OCI-M1 (cell line): ENCODE measurements around the gene SNAP23.

Experiments used
- DNase-seq: peaks from one replicate; lab custom pipeline; 2025; lab: John Stamatoyannopoulos, UW

SNAP23 gene

GRCh38 chr15:42495361-42496212 is at the start of gene SNAP23:
Gene SNAP23 (plus strand): TSS chr15:42495634. CDS start chr15:42511847, 16,213 bp downstream.
- DNase-seq: peak; percentile 93

GRCh38 chr15:42447599-42447998 is 47.8 kb upstream of the SNAP23 start:
- DNase-seq: no peak

DNA sequence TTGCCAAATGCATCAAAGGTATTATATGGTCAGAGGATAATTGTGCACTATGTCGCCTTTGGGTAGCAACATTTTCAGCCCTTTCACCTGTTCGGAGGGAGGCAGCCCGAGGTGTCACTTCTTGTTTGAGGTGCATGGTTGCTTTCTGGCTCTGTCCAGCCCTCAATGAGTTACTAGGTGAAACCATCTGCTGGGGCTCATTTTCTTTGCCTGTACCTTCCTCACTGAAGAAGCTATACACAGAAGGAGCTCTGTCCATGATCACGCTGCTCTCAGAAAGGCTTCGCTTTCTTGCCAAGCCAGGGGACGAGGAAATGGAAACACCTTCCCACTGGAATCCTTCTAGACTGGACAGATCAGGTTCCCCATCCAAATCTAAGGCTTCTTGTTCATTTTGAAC is 47.2 kb upstream of the SNAP23 start:
- no peak for DNase-seq

GRCh38 chr15:42449770-42450424 is 45.5 kb upstream of the SNAP23 start:
- no peak for DNase-seq

DNA sequence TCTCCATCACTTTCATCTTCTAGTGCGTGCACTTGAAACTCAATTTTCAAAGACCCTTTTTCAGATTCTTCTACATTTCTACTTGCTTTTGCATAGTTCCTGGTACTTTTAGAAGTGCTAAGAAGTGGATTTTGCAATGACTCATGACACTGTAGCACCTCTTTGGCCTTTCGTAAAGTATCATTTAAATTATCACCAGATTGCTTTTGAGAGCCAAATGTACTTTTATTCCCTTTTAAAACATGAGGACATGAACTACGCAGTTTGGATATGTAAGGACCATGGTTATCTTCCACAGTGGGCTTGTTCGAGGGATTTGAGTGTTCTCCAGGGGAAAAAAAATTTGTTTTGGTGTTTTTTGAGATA is 45.0 kb upstream of the SNAP23 start:
- DNase-seq: no peak

DNA sequence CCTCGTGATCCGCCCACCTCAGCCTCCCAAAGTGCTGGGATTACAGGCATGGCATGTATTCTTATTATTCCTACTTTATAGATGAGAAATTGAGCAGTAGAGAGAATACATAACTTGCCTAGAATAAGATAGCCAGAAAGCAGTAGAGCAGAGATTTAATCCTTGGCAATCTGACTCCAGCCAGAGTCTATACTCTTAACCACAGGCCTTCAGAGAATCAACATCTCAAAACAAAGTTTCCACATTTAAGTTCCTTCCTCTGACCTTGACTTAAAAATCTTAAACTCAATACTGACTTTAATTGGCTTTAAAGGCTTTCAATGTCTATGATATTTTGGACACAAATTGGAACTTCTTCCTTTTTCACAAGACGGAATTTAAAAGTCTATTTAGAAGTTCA is 41.6 kb upstream of the SNAP23 start:
- no peak for DNase-seq

DNA sequence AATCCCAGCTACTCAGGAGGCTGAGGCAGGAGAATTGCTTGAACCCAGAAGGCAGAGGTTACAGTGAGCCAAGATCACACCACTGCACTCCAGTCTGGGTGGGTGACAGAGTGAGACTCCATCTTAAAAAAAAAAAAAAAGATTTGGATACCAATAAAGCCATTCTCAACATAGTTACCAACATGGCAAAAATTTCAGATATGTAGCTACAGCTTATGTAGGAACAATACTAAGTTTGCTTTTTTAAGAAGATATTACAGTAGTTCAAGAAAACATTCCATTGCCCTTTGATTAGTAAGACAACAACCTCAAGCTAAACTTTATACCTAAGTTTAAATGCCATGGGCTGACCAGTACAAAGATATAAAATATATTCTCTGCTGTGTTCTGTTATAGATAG is 38.9 kb upstream of the SNAP23 start:
- DNase-seq: no peak

- DNase-seq: no peak
These were observed 38.5 kb upstream of the SNAP23 start for GRCh38 chr15:42456971-42457370.

DNA sequence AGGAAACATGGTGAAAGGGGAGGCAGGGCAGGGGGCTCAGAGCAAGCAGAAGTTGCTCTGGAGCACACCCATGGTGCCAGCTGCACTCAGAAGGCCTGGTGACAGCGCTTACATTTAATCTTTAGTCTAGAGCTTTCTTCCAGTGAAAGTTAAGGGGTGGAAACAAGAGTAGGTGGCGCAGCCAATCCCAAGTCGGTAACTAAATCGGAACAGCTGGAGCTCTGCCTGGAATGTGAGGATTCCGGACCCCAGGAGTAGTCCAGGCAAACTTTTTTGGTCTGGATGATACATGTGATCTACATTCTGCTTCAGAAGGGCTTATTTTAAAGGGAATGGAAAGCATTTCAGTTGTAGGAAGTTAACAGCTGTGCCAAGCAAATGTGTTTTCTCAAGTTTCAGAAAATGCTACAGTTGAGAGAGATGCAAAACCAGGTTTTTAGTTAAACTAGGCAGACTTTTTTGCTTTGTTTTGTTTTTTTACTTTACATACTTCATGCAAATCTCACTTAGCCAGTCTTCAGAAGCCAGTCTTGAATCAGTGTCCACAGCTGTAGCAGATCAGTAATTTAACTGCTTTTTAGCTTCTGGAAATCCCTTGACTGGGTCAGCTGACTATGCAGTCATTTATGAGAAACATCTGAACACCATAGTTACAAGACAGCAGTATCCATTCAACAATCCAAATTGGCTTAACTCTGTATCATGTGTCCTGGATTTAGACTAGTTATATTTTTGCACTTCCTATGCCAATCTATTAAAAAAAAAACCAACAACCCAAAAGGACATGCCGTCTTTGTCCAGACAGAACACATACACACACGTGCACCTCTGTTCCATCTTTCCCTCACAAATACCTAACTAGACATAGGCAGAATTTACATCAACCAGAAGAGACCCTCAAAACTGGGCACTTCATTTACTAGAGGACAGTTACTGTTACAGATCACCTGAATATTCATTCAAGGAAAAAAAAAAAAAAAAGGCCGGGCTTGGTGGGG is 37.7 kb upstream of the SNAP23 start:
- no peak for DNase-seq

DNA sequence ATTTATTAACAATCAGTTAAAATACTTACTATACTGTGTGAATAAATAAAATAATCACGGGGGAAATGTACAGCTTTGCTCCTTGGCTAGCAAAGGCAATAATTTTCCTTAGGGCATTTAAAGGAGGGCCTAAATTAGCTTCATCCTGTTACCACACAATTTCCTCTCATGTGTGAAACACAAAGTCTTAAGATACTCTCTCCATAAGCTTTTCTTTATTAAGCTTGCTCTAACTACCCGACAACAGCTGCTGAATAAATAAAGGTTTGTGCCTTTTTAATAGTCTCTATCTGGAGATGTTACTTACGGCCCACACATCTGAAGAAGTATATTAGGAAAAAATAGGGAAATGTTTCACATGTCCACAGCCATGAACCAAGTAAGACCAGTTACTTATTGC is 34.2 kb upstream of the SNAP23 start:
- DNase-seq: no peak

- no peak for DNase-seq
These were observed 29.7 kb upstream of the SNAP23 start for GRCh38 chr15:42465520-42466259.

- no peak for DNase-seq
These were observed 24.4 kb upstream of the SNAP23 start for GRCh38 chr15:42471002-42471401.

DNA sequence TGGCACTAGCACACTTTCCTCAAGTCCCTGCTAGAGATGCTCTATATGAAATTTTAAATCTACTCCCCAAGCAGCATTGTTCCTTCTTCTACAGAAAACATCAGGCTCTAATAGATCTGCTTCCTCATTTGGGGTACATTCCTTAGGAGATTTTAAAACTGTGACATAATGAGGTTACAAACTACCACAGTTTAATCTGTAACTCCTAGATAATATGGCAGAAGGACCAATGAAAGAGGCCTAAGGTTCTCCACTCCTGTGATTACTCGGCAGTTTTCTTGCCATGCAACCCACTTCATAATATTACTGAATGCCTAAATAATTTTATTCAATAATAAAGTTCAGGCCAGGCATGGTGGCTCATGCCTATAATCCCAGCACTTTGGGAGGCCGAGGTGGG is 20.6 kb upstream of the SNAP23 start:
- DNase-seq: peak; percentile 56

DNA sequence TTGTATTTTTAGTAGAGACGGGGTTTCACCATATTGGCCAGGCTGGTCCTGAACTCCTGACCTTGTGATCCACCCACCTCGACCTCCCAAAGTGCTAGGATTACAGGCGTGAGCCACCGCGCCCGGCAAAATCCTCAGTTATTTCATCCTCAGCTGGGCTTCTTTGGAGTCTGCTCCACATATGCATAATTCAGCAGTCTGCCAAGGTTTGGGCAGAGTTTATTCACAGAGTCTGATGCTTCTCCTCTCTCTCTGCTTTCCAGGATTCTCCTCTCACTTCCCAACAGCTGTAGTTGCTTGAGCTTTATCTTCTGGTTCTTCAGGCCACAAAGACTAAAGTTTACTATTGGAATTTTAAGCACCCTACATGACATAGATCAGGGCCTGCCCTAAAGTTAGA is 12.7 kb upstream of the SNAP23 start:
- no peak for DNase-seq

- DNase-seq: no peak
These were observed 11.8 kb upstream of the SNAP23 start for GRCh38 chr15:42483677-42484076.

GRCh38 chr15:42490291-42490670 is 5.2 kb upstream of the SNAP23 start:
- DNase-seq: peak; percentile 62

DNA sequence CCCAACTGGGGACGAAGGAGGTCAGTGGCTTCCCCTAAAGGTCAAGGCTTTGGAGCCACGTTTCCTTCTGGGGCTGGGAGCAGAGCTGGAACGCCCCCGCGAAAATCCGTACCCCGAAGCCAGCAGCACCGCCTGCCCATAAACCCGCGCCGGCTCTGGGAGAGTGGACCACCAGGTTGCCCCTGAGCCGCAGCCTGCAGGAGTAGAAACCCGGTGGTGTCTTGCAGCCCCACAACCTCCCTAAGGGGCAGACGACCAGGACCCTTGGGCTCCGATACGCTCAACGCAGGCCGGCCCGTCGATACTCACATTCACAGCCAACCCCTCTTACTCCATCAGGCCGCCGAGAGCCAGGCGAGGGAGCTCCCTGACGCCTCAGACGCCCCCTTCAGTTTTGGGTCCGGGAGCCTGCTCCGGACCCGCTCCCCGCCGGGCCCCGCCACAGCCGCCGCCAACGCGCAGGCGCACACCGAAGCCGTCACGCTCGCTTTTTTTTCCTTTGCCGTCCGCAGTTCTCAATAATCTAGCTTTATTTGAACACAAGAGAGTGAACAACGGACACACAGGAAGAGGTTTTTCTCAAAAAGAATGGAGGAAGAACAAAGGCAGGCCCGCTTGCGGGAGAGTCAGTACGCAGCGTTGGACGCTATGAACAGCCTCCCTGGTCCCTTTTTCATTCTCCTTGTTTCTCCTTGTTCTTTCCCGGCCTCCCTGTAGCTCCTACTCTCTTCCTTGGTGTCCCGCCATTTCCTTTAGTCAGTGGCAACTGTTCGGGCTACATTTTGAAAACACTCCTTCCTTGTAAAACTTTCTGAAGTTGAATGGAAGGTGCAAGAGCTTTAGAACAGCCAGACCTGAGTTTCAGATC is 4.5 kb upstream of the SNAP23 start, which contains the start of gene ZNF106:
Gene ZNF106 (minus strand): TSS at position 471 of the 868 bp plus-strand sequence. CDS start 18,852 bp downstream, outside the sequence.
- peak; percentile 94 for DNase-seq

GRCh38 chr15:42491539-42492225 is 3.8 kb upstream of the SNAP23 start:
- DNase-seq: no peak

DNA sequence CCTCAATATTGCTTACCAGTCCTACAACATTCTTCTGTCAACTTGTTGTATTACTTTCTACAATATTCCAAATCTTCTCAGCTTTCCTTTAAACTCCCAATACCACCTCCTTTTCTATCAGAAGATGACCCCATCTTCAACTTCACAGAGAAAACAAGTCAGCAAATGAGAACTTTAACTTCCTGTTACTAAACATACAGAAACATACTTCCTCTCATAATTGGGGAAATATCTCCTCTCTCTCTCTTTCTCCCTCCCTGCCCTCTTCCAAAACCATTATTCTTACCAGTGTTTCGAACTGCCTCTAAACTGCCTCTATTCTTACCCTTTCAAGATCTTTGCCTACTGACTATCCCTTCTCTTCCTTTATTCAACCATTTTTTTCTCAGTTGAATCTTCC is 1.8 kb upstream of the SNAP23 start:
- peak; percentile 44 for DNase-seq

DNA sequence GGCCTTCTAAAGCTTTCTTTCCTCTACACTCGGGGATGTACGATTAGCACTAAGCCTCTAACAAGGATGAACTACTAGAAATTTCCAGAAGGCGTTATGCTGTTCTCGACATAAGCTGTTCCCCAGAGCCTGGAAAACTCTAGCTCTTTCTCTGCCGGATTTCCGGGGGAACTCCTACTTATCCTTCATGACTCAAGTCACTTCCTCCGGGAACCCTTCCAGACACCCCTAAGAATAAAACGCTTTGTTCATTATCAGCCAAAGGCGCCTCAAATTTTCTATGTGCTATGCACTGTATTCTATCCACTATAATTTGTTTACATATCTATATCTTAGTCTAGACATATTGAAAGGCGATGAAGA is 455 bp upstream of the SNAP23 start:
- DNase-seq: no peak
